ENCODE data around the gene PRKD1.

Gene PRKD1

DNA sequence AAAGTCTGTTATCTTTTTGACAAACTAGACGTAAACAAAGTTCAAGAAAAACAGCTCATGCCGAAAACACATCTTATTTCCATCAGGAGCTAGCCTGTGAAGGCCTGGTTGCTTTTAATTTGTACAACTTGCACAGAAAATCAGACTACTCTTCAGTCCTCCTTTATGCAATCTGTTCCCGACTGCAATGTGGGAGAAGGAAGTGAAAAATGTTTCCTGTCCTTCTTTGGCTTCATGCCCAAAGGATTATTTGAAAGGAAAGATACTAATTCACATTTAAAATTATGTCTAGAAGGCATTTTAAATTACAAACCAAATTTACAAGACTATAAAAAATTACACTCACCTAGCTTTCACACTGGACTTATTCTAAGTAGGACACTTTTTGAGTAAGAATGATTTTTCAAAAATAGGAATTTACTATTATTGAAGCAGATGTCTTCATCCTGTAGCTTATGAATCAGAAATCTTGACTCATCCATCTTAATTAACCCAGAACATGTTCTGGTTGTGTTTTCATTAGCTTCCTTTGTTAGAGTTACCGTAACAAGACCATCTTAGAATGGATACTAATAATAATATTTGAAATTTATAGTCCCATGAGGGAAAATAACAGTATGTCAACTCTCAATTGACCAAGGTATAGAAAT lies 272.6 kb downstream of the PRKD1 start:
- DNase-seq: no peak

DNA sequence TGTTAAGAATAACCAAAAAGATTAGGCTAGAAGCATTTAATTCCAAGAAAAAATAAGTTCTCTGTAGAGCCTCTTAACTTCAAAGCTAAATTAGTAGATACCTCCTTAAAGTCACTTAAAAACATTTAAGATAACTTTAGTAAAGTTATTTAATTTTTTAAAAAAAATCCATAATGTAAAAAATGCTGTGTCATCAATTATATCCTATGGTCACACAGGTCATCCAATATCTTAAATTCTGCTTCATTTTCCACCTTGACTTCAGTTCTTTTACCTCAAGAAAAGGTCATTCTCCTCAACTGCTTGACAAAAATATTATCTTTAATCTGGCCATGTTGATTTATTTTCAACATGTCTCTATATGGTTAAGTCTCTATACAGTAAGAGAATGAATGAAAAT lies 274.3 kb downstream of the PRKD1 start:
- DNase-seq: no peak

DNA sequence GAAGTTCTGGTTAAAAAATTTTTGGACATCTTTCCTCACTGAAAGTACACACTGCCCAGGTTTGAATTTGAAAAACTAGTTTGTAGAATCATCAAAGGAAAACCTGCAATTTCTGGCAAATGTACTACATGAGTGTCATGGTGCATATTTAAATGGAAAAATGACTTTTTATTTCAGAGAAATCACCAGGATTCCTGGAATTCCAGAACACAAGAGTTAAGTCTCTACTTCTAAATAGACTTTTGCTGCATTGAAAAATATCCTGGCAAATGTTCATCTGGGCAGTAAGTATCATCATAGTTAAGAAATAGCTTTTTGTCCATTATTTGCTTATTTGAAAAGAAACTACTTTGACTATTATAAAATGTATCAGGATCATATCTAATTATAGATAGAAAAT lies 275.1 kb downstream of the PRKD1 start:
- DNase-seq: no peak

DNA sequence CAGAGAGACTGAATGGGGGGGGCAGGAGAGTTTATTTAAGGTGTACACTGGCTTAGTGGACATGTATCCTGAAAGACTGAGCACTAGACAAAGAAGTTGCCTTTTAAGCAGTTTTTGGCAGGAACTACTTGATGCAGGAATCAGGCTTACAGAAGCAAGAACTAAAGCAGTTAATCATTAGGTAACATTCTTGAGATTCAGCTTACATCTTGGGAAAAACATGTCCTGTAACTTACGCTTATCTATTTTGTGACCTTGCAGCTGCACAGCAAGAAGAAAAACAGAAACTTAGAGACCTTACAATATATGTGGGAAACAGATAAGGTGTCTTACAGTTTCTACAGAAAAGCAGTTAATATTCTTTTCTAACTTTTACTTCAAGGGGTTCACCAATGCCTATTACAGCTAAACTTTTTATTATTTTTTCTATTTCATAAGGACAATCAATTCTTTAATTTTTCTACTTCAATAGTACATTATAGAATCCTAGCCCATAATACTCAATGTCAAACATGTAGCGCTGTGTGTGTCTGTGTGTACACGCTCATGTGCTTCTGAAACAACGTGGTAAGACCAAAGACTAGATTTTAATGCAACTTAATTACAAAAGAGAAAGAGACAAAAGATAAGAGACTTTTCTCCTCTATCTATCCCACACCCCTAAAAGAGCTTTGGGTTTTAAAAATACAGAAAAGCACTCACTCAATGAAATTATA lies 276.9 kb downstream of the PRKD1 start:
- DNase-seq: no peak

DNA sequence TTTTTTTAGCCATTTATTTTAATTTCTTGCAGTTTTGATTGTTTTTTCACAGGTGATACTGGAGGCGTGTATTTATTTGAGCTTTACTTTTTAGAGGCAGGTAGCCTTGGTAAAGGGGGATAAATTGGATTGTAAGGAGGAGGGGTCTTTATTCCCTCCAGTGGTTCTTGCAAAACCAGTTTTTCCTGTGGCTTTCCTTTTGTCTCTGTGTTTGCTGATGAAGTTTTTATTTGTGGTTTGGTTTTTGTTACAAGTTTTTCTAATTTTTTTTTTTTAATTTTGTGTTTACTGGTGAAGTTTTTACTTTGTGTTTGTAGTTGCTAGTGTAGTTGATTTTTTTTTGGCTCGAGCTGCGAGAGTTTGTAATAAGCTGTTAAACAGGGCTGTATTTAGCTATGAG lies 278.5 kb downstream of the PRKD1 start:
- no peak for DNase-seq

DNA sequence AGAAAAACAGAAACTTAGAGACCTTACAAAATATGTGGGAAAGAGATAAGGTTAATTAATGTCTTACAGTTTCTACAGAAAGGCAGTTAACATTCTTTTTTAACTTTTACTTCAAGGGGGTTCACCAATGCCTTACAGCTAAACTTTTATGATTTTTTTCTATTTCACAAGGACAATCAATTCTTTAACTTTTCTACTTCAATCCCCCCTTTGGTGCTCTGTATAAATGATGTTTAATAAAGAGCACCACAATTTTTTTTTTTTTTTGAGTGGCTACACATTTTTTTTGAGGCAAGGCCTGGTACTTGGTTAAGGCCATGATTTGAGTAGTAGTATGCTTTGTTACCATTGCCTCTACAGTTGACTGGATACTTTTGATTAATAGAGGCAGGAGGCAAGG lies 279.6 kb downstream of the PRKD1 start:
- DNase-seq: no peak

DNA sequence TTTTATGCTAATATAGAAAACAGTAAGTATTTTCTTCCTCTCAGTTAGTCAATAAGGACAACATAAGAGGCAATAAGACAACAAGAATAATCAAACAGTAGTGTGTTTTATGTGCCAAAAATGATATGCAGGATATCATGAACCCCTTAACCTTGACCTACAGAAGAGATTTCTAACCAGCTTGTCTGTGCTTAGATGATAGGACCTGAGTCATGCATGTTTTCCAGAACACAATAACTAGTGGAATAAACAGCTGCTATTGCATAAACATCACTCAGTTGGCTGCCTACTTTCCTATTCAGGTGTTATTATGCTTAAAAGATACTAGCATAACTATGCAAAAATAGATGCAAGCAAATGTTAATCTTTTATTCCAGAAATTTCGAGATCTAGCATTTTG lies 282.5 kb downstream of the PRKD1 start:
- DNase-seq: no peak

DNA sequence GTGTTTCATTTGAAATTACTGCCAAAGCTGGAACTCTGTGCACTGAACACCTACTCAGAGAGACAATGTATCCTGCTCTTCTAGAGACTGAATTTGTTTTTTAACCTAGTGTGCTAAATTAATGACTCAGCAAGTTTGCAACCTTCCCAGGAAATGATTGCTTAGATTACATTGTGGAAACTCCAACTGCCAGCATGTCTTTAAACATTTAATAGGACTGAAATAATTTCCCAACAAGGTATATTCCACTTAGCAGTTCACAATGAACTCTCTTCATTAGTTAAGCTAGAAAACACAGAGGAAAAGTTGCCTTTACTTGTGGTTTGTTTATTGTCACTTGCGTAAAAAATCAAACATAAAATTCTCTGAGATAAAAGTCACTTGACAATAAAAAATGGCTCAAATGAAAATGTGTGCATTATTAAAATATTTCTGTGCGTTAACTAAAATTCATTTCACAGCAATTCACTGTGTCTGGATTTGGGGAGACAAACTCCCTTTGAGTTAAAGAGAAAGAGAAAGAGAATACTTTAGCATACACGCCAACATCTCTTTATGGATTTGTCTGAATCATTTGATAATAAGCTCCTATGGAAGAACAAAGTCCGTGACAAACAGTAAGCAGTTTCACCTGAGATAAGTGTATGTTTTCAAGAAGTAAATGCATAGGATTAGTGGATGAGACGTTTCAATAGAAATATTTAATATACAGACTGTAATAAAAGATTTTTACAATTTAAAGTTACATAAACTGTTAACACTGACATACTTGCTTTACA lies 284.0 kb downstream of the PRKD1 start:
- DNase-seq: no peak

DNA sequence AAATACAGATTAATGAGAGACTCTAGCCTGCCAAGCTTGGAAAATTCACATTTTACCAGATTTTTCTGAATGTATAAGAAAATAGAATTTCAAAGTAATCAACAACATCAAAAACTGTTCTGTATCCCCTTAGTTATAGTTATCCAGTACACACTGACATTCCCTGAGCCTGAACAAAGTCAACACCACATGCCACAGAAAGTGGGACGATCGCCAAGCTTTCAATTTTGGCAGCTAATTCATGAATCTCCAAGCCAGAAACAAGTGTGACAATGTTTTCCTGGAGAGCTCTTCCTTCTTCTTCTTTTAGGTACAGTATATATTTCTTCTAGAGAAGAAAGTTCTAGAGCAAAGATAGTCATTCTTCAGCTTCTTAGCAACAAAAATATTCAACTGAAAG lies 290.2 kb downstream of the PRKD1 start:
- peak; percentile 54 for DNase-seq

DNA sequence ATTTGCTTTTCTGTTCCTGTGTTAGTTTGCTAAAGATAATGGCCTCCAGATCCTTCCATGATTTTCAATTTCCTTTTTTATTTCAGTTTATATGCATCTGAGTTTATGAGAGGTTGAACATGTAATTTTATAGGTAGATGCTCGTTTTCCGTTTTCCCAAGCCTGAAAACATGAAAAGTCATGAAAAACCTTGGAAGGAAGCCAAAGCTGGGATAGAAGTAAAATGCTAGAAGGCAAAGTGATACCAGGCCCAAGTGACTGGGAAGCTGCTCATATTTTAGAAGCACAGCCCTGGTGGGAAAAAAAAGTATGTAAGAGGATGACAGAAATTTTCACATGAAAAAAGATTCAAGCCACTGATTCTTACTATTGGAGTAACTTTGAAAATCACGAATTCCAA lies 290.8 kb downstream of the PRKD1 start:
- no peak for DNase-seq

DNA sequence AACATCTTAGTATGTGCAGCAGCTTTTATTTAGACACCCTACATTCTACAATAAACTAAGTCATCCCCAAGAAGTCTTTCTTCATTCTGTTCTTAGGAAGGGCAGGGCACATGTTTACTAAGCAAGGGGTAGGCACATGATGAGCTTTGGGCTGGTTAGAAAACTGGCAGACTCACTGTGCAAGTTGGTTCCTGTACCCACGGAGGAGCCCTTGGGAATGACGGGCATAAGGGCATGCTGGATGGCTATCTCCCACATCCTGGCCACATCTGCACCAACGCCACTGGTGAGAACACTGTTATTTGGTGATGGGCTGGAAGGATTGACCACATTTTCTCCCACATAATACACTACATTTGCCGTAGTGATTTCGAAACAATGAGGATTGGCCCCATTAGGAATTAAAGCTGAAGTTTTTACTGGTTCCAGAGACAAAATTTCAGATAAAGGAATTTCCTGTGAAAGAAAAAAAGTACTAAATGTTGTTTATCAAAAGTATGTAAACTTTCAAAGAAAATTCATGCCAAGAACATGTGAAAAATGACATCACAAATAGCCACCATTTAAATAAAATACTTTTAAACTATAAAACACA lies 297.0 kb downstream of the PRKD1 start:
- DNase-seq: no peak

DNA sequence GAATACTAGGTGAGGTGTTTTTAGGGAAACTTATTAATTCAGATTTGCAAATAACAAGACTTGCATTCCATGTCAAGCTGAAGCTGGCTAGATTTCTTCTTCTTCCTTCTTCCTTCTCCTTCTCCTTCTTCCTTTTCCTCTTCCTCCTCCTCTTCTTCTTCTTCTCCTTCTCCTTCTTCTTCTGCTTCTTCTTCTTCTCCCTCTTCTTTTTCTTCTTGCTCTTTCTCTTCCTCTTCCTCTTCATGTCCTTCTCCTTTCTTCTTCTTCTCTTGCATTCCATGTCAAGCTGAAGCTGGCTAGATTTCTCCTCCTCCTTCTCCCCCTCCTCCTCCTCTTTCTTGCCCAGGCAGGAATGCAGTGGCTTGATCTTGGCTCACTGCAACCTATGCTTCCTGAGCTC lies 297.8 kb downstream of the PRKD1 start:
- DNase-seq: no peak

DNA sequence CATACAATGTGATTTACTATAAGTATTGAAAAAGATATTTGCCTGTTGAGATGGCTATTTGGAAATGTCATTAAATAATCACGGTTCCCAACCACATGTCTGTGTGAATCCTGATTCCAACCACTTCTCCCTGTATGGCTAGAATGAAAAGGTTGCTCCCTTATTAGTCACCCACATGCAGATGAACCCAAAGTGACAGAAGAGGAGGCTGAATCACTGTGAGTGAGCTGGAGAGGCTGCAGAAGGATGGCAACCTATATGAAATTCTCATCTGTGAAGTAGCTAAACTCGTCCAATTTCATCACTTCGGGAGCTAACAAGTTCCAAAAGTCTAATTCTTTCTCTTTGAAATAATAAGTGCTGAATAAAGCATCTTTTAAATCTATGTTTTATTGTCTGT lies 300.5 kb downstream of the PRKD1 start:
- no peak for DNase-seq

DNA sequence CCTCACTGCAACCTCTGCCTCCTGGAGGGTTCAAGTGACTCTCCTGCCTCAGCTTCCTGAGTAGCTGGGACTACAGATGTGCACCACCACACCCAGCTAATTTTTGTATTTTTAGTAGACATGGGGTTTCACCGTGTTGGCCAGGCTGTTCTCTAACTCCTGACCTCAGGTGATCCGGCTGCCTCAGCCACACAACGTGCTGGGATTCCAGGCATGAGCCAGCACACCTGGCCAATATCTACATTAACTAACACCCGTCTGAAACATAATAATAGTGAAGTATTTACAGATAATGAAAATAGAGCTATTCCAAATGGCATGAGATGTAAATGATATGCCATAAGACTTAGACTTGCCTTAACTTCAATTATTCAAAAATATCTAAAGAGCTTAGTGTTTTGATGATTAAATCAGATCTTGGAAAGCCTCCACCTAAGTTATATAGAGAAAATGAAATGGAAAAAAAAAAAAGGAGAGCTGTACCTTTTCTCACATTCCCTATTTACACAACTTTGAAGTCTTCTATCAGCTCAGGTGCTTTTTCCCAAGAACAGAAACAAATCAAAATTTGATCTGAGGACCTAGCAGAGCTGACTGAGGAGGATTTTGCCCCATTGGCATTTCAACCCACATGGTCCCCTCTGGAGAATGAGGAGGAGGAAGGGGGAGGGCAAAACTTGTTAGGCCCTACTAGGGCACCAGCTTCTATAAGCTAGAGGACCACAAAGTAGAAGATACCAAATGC lies 309.2 kb downstream of the PRKD1 start:
- DNase-seq: no peak

DNA sequence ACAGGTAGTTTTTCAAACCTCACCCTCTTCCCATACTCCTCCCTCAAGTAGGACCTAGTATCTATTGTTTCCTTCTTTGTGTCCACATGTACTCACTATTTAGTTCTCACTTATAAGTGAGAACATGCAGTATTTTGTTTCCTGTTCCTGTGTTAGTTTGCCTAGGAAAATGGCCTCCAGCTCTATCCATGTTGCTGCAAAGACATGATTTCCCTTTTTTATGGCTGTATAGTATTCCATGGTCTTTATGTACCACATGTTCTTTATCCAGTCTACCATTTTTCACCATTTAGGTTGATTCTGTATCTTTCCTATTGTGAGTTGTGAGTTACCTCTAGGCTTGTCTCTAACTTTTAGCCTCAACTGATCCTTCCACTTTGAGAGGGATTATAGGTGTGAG lies 310.7 kb downstream of the PRKD1 start:
- DNase-seq: no peak

DNA sequence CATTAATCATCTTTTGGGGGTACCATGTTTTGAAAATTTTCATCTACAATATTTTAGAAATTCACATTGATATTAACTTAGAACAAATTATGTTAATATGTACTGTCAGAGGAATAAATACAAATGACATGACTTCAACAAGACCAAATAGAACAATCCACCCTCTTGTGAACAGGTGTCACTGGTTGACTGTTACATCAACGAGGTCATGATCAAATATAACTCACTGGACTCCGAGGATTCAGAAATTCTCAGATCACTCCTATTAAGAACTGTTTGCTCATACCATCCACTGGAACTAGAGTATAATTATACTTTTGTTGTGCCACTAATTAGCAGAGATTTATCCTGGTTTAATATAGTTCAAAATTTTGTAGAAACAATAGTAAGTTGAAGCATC lies 318.8 kb downstream of the PRKD1 start:
- no peak for DNase-seq

DNA sequence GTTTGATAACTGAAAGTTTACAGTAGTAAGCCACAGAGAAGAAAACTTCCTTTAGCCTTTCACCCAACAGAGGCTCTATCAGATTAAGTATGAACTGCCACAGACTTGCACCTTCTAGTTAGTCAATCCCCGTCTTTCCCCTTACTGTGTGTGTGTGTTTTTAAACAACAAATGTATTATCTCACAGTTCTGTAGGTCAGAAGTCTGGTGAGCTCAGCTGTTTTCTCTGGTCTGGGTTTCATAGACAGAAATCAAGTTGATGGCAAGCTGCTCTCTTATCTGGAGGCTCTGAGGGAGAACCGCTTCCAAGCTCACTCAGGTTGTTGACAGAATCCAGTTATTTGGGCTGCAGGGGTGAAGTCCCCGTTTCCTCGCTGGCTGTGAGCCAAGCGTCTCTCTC lies 320.5 kb downstream of the PRKD1 start:
- DNase-seq: no peak

DNA sequence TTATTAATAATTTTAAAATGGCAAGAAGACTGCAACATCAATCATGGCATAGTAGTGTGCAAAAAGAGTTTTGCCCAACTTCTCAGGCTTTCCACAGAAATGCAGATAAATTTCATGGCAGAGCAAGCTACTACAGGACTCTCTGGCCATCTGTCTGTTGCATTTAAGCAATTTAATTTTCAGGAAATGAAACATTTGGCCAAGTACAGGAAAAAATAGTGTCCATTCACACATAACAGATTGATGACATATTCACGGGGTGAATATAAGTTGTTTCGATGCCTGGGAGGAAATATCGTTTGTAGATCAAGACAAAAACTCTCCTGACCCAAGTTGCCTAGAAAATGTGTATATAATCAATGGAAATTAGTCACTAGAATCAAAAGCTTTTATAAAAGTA lies 324.0 kb downstream of the PRKD1 start:
- DNase-seq: no peak

DNA sequence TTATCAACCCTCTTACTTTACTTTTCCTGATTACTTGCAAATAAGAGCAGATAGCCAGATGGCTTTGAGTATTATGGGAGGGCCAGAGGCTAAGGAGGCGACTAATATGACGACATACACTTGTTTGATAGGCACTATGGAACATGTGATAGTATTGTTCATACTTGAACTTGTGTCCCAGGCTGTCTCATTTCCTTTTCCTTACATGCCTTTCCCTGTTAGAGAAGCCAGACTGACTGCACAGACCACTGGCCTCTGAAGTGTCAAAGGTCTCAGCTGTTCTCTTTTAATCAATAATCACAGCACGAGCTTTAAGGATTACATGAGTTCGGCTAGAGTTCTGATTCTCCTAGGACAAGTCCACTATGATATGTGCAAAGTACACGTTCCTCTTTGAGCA lies 326.0 kb downstream of the PRKD1 start:
- DNase-seq: no peak

DNA sequence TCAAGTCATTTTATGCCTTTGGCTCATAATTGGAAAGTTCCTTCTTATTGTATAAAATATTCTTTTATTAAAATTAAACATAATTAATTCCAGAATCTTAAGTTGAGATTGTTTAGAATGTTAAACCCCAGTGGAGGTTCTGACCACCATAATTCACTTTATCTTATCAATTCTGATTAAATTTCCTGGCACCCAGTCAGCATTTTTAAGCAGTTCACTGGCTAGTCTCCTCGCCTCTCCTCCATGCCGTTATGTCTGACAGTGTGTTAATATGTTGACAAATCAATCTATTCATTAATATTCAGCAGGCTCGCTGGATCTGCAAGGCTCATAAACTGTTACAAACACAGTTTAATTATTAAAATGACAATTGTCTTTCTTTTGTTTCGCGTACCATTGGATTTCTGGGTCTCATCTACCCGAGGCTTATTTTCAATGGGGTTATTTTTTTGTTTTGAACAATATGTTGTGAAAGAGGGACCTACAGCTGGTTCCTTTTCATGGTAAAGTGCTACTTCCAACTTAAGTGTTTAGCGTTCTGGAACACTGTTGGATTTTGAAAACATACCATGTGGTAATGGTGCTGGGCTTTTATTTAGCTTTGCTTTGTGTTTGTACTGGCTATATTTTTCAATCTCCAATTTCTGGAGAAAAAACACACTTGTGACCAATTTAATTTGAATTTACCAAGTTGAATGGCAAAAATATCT lies 339.7 kb downstream of the PRKD1 start:
- DNase-seq: no peak

DNA sequence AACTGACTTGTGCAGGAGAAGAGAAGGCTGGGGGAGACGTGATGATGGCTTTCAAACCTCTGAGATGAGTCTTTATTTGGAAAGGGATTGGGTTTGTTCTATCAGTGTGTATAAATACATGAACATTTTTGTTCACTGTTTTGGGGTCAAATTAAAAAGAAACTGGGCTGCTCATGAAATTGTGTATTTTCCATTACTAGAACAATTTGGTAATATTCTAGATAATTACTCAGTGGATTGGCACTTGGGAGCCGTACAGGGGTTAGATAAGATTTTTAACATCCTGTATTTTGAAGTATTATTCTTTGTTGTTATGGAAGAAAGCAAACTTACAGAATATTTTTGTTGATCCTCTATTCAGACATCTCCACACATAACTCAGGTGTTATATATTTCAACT lies 340.6 kb downstream of the PRKD1 start:
- DNase-seq: no peak

DNA sequence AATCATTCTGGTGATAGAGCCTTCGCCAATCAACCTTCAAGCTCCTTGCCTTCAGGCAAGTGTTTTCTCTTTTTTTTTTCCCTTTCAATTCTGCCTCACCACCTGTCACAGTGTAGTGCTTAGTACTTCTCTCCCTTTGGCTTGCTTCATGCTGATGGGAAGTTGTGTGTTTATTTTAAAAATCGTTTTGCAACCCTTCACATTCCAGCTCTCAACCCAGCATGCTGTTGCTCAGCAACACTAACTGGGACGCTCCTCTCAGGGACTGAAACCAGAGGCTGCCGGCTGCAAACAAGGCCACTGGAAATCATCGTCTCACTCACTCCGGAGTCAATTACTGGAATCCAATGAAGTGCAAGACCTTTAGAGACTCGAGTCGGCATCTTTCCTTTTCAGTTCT lies 342.7 kb downstream of the PRKD1 start:
- DNase-seq: peak; percentile 59

Measured in SHP77 treated with DMSO at 0.1 percent for 48 hours (cell line).